ENCODE measurements around the gene KCNIP3.

- no peak for TF ChIP-seq CTCF (IDR thresholded peaks at IDR 0.05)
- TF ChIP-seq USF2 (IDR thresholded peaks at IDR 0.05; ENCODE audit: borderline replicate concordance, low read depth, low read length): no peak
- TF ChIP-seq YY1 (IDR thresholded peaks at IDR 0.05; ENCODE audit: low read depth): no peak
- TF ChIP-seq RFX5 (IDR thresholded peaks at IDR 0.05; ENCODE audit: low read length): no peak
- no peak for TF ChIP-seq POLR2AphosphoS5 (IDR thresholded peaks at IDR 0.05; ENCODE audit: low read depth, low read length)
- no peak for TF ChIP-seq MEF2A (IDR thresholded peaks at IDR 0.05; ENCODE audit: borderline replicate concordance, low read depth)
Observed at GRCh38 chr2:95282458-95282857, 14.7 kb upstream of the KCNIP3 start.
